ENCODE data around the gene SLC19A2.

SLC19A2 gene

DNA sequence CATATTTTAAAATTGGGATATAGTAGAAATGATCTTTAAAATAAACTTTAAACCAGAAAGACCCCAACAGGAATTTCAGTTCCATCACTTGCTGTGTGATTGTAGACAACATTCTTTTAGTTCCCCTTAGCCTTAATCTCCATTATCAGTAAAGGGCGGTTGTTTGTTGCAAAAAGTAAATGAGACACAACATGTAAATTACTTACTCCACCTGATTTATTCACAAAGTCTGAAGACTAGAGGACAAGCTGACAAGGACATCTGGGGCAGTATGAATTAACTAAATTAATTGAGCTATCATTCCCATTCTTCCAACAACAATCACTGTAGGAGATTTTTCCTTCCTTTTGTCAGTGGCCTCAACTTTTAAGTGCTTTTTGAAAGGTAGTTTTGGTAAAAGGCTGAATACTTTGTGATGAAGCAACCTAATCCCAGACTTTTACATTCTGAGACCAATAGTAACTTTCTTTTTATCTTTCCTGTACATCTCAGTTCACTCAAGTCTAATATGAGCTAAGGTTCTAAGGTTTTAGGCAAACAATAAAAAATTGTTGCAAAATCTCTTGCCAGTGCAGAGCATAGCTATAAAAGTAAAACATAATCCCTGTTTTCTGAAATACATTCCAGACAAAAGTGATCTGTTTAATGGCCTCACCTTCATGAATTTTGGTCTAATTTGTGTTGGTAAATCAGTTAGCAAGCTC lies 6.2 kb downstream of the SLC19A2 start:
- no peak for TF ChIP-seq CTCF (IDR thresholded peaks at IDR 0.05; ENCODE audit: borderline replicate concordance, extremely low read depth, low read length, poor library complexity, severe bottlenecking)
- no peaks in the 10 kb centered on the region for H3K9me3 ChIP-seq (ENCODE audit: insufficient read depth, low read length, severe bottlenecking)
- no peak overlapping the region for H2AFZ ChIP-seq (ENCODE audit: low read depth, low read length)
- peaks cover 8% of the 10 kb centered on the region for H3K36me3 ChIP-seq (ENCODE audit: insufficient read depth, low read length)
- peaks cover 20% of the 10 kb centered on the region for H3K4me1 ChIP-seq (ENCODE audit: insufficient read depth, low read length)
- H3K27ac ChIP-seq (ENCODE audit: low read length) = no peak overlapping the region
- H3K9ac ChIP-seq (ENCODE audit: low read depth, low read length) = no peak overlapping the region
- H3K79me2 ChIP-seq (ENCODE audit: insufficient read depth, low read length) = peaks cover 20% of the 10 kb centered on the region
- ATAC-seq (ENCODE audit: insufficient read depth, low read depth) = no peak
- DNase-seq = no peak
- no peak overlapping the region for H3K4me2 ChIP-seq (ENCODE audit: insufficient read depth, low read length)
- no peaks in the 10 kb centered on the region for H4K20me1 ChIP-seq (ENCODE audit: insufficient read depth, low read length)
- no peak overlapping the region for H3K4me3 ChIP-seq (ENCODE audit: low read depth in 1 of 2, low read length in 2 of 2)
- H3K27me3 ChIP-seq (ENCODE audit: insufficient read depth, low read length, poor library complexity) = no peaks in the 10 kb centered on the region

DNA sequence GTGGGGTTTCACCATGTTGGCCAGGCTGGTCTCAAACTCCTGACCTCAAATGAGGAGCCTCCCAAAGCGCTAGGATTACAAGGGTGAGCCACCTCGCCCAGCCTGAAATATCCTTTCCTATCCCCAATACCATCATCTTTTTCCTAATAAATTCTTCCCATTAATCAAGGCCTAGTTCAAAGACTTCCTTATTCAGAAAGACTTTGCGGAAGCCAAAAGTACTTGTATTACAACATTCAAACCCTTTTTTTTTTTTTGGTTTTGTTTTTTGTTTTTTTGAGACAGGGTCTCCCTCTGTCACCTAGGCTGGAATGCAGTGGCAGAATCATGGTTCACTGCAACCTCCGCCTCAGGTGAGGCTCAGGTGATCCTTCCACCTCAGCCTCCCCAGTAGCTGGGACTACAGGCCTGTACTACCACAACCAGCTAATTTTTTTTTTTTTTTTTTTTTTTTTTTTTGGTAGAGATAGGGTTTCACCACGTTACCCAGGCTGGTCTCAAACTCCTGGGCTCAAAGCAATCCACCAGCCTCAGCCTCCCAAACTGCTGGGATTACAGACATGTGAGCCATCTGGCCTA lies 7.6 kb downstream of the SLC19A2 start:
- H3K9ac ChIP-seq (ENCODE audit: low read depth, low read length) = no peak overlapping the region
- no peaks in the 10 kb centered on the region for H3K9me3 ChIP-seq (ENCODE audit: insufficient read depth, low read length, severe bottlenecking)
- TF ChIP-seq CTCF (IDR thresholded peaks at IDR 0.05; ENCODE audit: borderline replicate concordance, extremely low read depth, low read length, poor library complexity, severe bottlenecking) (no peak), EZH2 (IDR thresholded peaks at IDR 0.05; ENCODE audit: borderline replicate concordance, low read depth, low read length, severe bottlenecking) (no peak)
- peaks cover 7% of the 10 kb centered on the region; the same call in 1 of the 2 replicates for H3K4me1 ChIP-seq (ENCODE audit: insufficient read depth, low read length)
- H3K27me3 ChIP-seq (ENCODE audit: insufficient read depth, low read length, poor library complexity) = no peaks in the 10 kb centered on the region
- peaks cover 8% of the 10 kb centered on the region for H3K36me3 ChIP-seq (ENCODE audit: insufficient read depth, low read length)
- no peak for ATAC-seq (ENCODE audit: insufficient read depth, low read depth)
- H3K4me3 ChIP-seq (ENCODE audit: low read depth in 1 of 2, low read length in 2 of 2) = no peak overlapping the region
- no peak overlapping the region for H3K27ac ChIP-seq (ENCODE audit: low read length)
- H4K20me1 ChIP-seq (ENCODE audit: insufficient read depth, low read length) = no peaks in the 10 kb centered on the region
- H3K4me2 ChIP-seq (ENCODE audit: insufficient read depth, low read length) = no peak overlapping the region
- no peak overlapping the region for H2AFZ ChIP-seq (ENCODE audit: low read depth, low read length)
- DNase-seq = no peak
- H3K79me2 ChIP-seq (ENCODE audit: insufficient read depth, low read length) = peaks cover 8% of the 10 kb centered on the region

DNA sequence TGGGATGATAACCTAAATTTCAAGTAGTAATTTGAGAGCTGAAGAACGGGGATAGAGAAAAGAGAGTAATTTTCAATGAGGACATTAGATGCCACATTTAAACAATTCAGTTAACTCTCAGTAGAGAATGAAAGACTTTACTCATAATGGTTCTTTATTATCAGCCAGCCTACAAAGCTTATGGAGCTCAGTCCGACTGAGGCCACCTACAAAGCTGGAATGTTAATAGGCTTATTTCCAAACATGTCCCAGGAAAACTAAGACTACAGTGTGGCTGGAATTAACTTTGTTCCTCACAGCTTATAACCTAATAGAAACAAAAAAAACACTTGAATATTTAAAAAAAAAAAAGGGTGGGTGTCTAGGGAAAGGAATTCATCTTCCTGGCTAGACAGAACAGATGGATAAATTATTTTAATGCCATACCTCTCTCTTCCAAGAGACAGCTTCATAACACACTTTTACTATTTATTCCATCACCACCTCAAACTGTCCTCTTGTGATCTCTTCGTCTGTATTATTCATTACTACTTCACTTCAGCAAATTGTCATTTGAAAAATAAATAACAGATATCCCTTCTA lies 9.8 kb downstream of the SLC19A2 start:
- TF ChIP-seq EZH2 (IDR thresholded peaks at IDR 0.05; ENCODE audit: borderline replicate concordance, low read depth, low read length, severe bottlenecking) = no peak
- TF ChIP-seq CTCF (IDR thresholded peaks at IDR 0.05; ENCODE audit: borderline replicate concordance, extremely low read depth, low read length, poor library complexity, severe bottlenecking) = no peak
- no peak overlapping the region for H3K4me2 ChIP-seq (ENCODE audit: insufficient read depth, low read length)
- H3K4me1 ChIP-seq (ENCODE audit: insufficient read depth, low read length) = no peaks in the 10 kb centered on the region
- DNase-seq (no peak), ATAC-seq (ENCODE audit: insufficient read depth, low read depth) (no peak)
- H3K79me2 ChIP-seq (ENCODE audit: insufficient read depth, low read length) = peaks cover 4% of the 10 kb centered on the region
- no peak overlapping the region for H3K4me3 ChIP-seq (ENCODE audit: low read depth in 1 of 2, low read length in 2 of 2)
- no peak overlapping the region for H2AFZ ChIP-seq (ENCODE audit: low read depth, low read length)
- H3K36me3 ChIP-seq (ENCODE audit: insufficient read depth, low read length) = peaks cover 8% of the 10 kb centered on the region
- H3K27ac ChIP-seq (ENCODE audit: low read length) = no peak overlapping the region
- no peaks in the 10 kb centered on the region for H3K27me3 ChIP-seq (ENCODE audit: insufficient read depth, low read length, poor library complexity)
- H4K20me1 ChIP-seq (ENCODE audit: insufficient read depth, low read length) = no peaks in the 10 kb centered on the region
- no peaks in the 10 kb centered on the region for H3K9me3 ChIP-seq (ENCODE audit: insufficient read depth, low read length, severe bottlenecking)
- H3K9ac ChIP-seq (ENCODE audit: low read depth, low read length) = no peak overlapping the region

Measured in DND-41 (cell line).